ENCODE measurements around the gene GPR152.

The GPR152 gene

GRCh38 chr11:67408437-67409200 is 43.9 kb downstream of the GPR152 start:
- no peak for DNase-seq (ENCODE audit: low read depth)
- TF ChIP-seq CTCF (IDR thresholded peaks at IDR 0.05; ENCODE audit: low read length, missing control alignments) = no peak
- no peak overlapping the region for H3K4me3 ChIP-seq (replicated peaks; ENCODE audit: low read depth, low read length)

- H3K4me3 ChIP-seq (replicated peaks; ENCODE audit: low read depth, low read length) = no peak overlapping the region
- TF ChIP-seq CTCF (IDR thresholded peaks at IDR 0.05; ENCODE audit: low read length, missing control alignments) = no peak
- DNase-seq (ENCODE audit: low read depth) = no peak
These were observed 44.8 kb downstream of the GPR152 start for GRCh38 chr11:67407688-67408163.

GRCh38 chr11:67406969-67407687 is 45.4 kb downstream of the GPR152 start:
- no peak overlapping the region for H3K4me3 ChIP-seq (replicated peaks; ENCODE audit: low read depth, low read length)
- no peak for DNase-seq (ENCODE audit: low read depth)
- TF ChIP-seq CTCF (IDR thresholded peaks at IDR 0.05; ENCODE audit: low read length, missing control alignments) = no peak

- no peak for TF ChIP-seq CTCF (IDR thresholded peaks at IDR 0.05; ENCODE audit: low read length, missing control alignments)
- DNase-seq (ENCODE audit: low read depth) = no peak
- no peak overlapping the region for H3K4me3 ChIP-seq (replicated peaks; ENCODE audit: low read depth, low read length)
These were observed 46.0 kb downstream of the GPR152 start for GRCh38 chr11:67406420-67406968.

GRCh38 chr11:67405688-67406339 is 46.7 kb downstream of the GPR152 start:
- no peak for DNase-seq (ENCODE audit: low read depth)
- H3K4me3 ChIP-seq (replicated peaks; ENCODE audit: low read depth, low read length) = no peak overlapping the region
- no peak for TF ChIP-seq CTCF (IDR thresholded peaks at IDR 0.05; ENCODE audit: low read length, missing control alignments)

GRCh38 chr11:67405196-67405567 is 47.3 kb downstream of the GPR152 start:
- no peak overlapping the region for H3K4me3 ChIP-seq (replicated peaks; ENCODE audit: low read depth, low read length)
- DNase-seq (ENCODE audit: low read depth) = no peak
- no peak for TF ChIP-seq CTCF (IDR thresholded peaks at IDR 0.05; ENCODE audit: low read length, missing control alignments)

Data from fibroblast of pulmonary artery (primary cell).